ENCODE results near the gene CLIC5.

The CLIC5 gene

GRCh38 chr6:45965007-45965406, 50.7 kb downstream of the CLIC5 start:
- peaks cover 0 to 5% (median 0%) of the 10 kb centered on the region in 4 donors for H3K4me1 ChIP-seq
- intact Hi-C loops (cut with DNase I; ENCODE audit: low total_unique reads), result no loop called here

DNA sequence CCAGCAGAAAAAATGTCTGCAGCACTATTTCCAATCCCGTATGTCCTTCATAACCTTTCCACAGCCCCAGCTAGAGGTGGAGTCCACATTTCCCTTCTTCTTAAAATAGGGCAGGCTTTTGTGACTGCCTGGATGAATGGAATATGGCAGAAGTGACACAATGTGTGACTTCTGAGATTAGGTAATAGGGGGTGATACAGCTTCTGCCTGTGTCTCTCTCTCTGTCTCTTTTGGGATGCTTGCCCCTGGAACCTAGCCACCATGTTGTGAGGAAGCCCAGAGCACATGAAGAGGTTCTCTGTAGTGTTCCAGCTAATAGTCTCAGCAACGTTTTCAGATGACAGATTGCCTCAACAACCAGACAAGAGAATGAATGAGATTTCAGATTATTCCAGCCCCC, 51.4 kb downstream of the CLIC5 start:
- Histone ChIP-seq H3K4me1 (peaks cover 0 to 5% (median 0%) of the 10 kb centered on the region in 4 donors), H3K9me3 (no peaks in the 10 kb centered on the region), H3K27ac (no peak overlapping the region), H3K36me3 (no peaks in the 10 kb centered on the region), H3K27me3 (no peaks in the 10 kb centered on the region), H3K4me3 (no peak overlapping the region)
- intact Hi-C loops (cut with DNase I; ENCODE audit: low total_unique reads), result no loop called here
- no peak for TF ChIP-seq CTCF (IDR thresholded peaks at IDR 0.05)
- no peak for DNase-seq

More at GRCh38 chr6:45965007-45965406, 50.7 kb downstream of the CLIC5 start:
- Histone ChIP-seq H3K9me3 (no peaks in the 10 kb centered on the region), H3K27me3 (no peaks in the 10 kb centered on the region), H3K4me3 (no peak overlapping the region), H3K36me3 (no peaks in the 10 kb centered on the region), H3K27ac (no peak overlapping the region)
- DNase-seq, result no peak
- TF ChIP-seq CTCF (IDR thresholded peaks at IDR 0.05), result no peak

- Histone ChIP-seq H3K27ac (no peak overlapping the region), H3K27me3 (no peaks in the 10 kb centered on the region), H3K9me3 (no peaks in the 10 kb centered on the region), H3K4me3 (no peak overlapping the region), H3K4me1 (peaks cover 0 to 5% (median 0%) of the 10 kb centered on the region in 4 donors), H3K36me3 (no peaks in the 10 kb centered on the region)
- DNase-seq, result no peak
- intact Hi-C loops (cut with DNase I; ENCODE audit: low total_unique reads), result no loop called here
- TF ChIP-seq CTCF (IDR thresholded peaks at IDR 0.05), result no peak
Measured at GRCh38 chr6:45963896-45964295, 51.8 kb downstream of the CLIC5 start.

DNA sequence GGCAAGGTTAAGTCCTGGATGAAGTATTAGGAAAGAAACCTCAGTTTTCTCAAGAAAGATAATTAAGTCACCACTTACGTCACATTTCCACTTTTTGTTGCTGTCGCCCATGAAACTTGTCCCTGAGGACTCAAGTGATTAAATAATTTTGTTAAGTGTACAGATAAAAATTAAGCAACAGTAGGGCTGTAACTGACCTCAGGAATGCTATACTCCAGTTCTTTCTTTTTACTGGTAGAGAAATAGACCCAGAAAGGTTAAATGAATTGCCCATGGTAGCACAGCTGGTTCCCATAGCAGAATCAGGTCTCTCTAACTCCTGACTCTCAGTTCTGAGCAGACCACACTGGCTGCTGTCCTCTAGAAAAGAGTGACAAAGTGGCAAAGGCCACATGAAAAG, 54.5 kb downstream of the CLIC5 start:
- Histone ChIP-seq H3K27ac (no peak overlapping the region), H3K4me1 (peaks cover 0 to 5% (median 0%) of the 10 kb centered on the region in 4 donors), H3K9me3 (no peaks in the 10 kb centered on the region), H3K36me3 (no peaks in the 10 kb centered on the region), H3K4me3 (no peak overlapping the region), H3K27me3 (peaks cover 0 to 3% of the 10 kb centered on the region in 2 donors)
- intact Hi-C loops (cut with DNase I; ENCODE audit: low total_unique reads), result no loop called here
- DNase-seq, result no peak
- TF ChIP-seq CTCF (IDR thresholded peaks at IDR 0.05), result no peak

- no peak for DNase-seq
- intact Hi-C loops (cut with DNase I; ENCODE audit: low total_unique reads), result no loop called here
- H3K4me3 ChIP-seq, result no peak overlapping the region
- H3K4me1 ChIP-seq, result no peaks in the 10 kb centered on the region
- H3K27ac ChIP-seq, result no peak overlapping the region
- no peaks in the 10 kb centered on the region for H3K9me3 ChIP-seq
- H3K36me3 ChIP-seq, result no peaks in the 10 kb centered on the region
- no peak for TF ChIP-seq CTCF (IDR thresholded peaks at IDR 0.05)
- H3K27me3 ChIP-seq, result peaks cover 0 to 3% of the 10 kb centered on the region in 2 donors
Measured at GRCh38 chr6:45959534-45960145, 56.0 kb downstream of the CLIC5 start.

GRCh38 chr6:45956663-45957062, 59.0 kb downstream of the CLIC5 start:
- Histone ChIP-seq H3K9me3 (no peaks in the 10 kb centered on the region), H3K27ac (no peak overlapping the region), H3K4me1 (no peaks in the 10 kb centered on the region), H3K36me3 (no peaks in the 10 kb centered on the region), H3K4me3 (no peak overlapping the region), H3K27me3 (peaks cover 0 to 3% of the 10 kb centered on the region in 2 donors)
- intact Hi-C loops (cut with DNase I; ENCODE audit: low total_unique reads), result no loop called here
- no peak for DNase-seq
- no peak for TF ChIP-seq CTCF (IDR thresholded peaks at IDR 0.05)

Data from tibial artery (tissue), 4 donors.